K562 (cell line): ENCODE results near the gene ZC3H10. TPM values are rescaled to one million over a fixed set of nuclear protein-coding genes. Genes with fewer than 3 reads are reported as not detected.

Source experiments
- ATF2 ChIP-seq: sonication (generic); formaldehyde crosslinking; IDR thresholded peaks from 2 replicates; pipeline ENCODE4 v1.8.1; 2022; ENCODE audit warnings: missing genetic modification reagents
- BRF2 ChIP-seq: IDR thresholded peaks from 3 replicates; pipeline ENCODE4 v1.6.1; 2011; ENCODE audit warnings: borderline replicate concordance, mild to moderate bottlenecking; ENCODE audit not compliant: insufficient read length, insufficient read depth
- CHD4 ChIP-seq: fragments of 200-600 bp; sonication (generic); IDR thresholded peaks from 3 replicates; pipeline ENCODE4 v1.6.1; 2012; ENCODE audit warnings: low read depth, mild to moderate bottlenecking, mixed read lengths, low read length, inconsistent platforms; ENCODE audit not compliant: insufficient read depth, insufficient replicate concordance, poor library complexity, severe bottlenecking
- HNRNPH1 ChIP-seq: fragments of 200-400 bp; formaldehyde crosslinking; optimal IDR thresholded peaks from 2 replicates; pipeline ENCODE3; 2017; ENCODE audit warnings: low read depth, mild to moderate bottlenecking, low read length, moderate library complexity
- KLF13 ChIP-seq: fragments of 450-650 bp; IDR thresholded peaks from 2 replicates; pipeline ENCODE4 v1.6.1; 2016; ENCODE audit warnings: missing genetic modification characterization, low read depth, mild to moderate bottlenecking, missing compliant biosample characterization, moderate library complexity, borderline replicate concordance
- MAFF ChIP-seq: IDR thresholded peaks from 2 replicates; pipeline ENCODE4 v1.6.1; 2012; ENCODE audit warnings: low read length, improper control_type of control experiment
- MCM2 ChIP-seq: fragments of 450-650 bp; IDR thresholded peaks from 2 replicates; pipeline ENCODE4 v1.6.1; 2017; ENCODE audit warnings: low read depth, mild to moderate bottlenecking
- MNT ChIP-seq, 2 experiments: fragments of 450-650 bp; conservative IDR thresholded peaks; 2 replicates each; pipeline ENCODE4 v1.6.1; 2017; ENCODE audit warnings: mild to moderate bottlenecking in 2 of 2, moderate library complexity in 2 of 2
- NCOA2 ChIP-seq, 2 experiments: fragments of 450-650 bp; IDR thresholded peaks; 2 replicates each; pipeline ENCODE4 v1.6.1; 2018; ENCODE audit warnings: mild to moderate bottlenecking in 2 of 2, moderate library complexity in 1 of 2; ENCODE audit not compliant: partially characterized antibody in 2 of 2
- NFXL1 ChIP-seq: fragments of 450-650 bp; formaldehyde crosslinking; IDR thresholded peaks from 2 replicates; pipeline ENCODE4 v1.4.0; 2021; ENCODE audit warnings: mild to moderate bottlenecking
- NR4A1 ChIP-seq, 2 experiments: fragments of 250-450 bp in 1 of 2; fragments of 450-650 bp in 1 of 2; sonication (Bioruptor Pico) in 1 of 2; IDR thresholded peaks; 2 replicates each; pipeline versions ENCODE4 v1.4.0 to v1.6.1; 2016 to 2020; ENCODE audit warnings: mild to moderate bottlenecking in 2 of 2, missing compliant biosample characterization in 1 of 2, missing genetic modification characterization in 1 of 2, moderate library complexity in 1 of 2
- PATZ1 ChIP-seq: fragments of 250-450 bp; sonication (Bioruptor Pico); IDR thresholded peaks from 2 replicates; pipeline ENCODE4 v1.5.0; 2020; ENCODE audit warnings: mild to moderate bottlenecking, borderline replicate concordance
- RBM25 ChIP-seq: fragments of 200-400 bp; formaldehyde crosslinking; IDR thresholded peaks from 2 replicates; pipeline ENCODE4 v1.6.1; 2018; ENCODE audit warnings: low read length, low read depth, moderate library complexity; ENCODE audit not compliant: severe bottlenecking
- STAT6 ChIP-seq: sonication (generic); formaldehyde crosslinking; IDR thresholded peaks from 2 replicates; pipeline ENCODE4 v1.8.1; 2023; ENCODE audit warnings: mild to moderate bottlenecking, missing genetic modification reagents
- TFAM ChIP-seq: fragments of 250-450 bp; sonication (Bioruptor Pico); conservative IDR thresholded peaks from 2 replicates; pipeline ENCODE4 v1.5.0; 2021; ENCODE audit warnings: mild to moderate bottlenecking, moderate library complexity
- ZKSCAN8 ChIP-seq: fragments of 200-800 bp; sonication (Bioruptor generic); IDR thresholded peaks from 2 replicates; pipeline ENCODE4 v1.6.1; 2016; ENCODE audit warnings: missing genetic modification characterization, missing compliant biosample characterization
- ZNF217 ChIP-seq: sonication (generic); formaldehyde crosslinking; IDR thresholded peaks from 2 replicates; pipeline ENCODE4 v1.8.0; 2022; ENCODE audit warnings: mild to moderate bottlenecking, missing genetic modification reagents
- ZNF436 ChIP-seq: fragments of 250-450, 450-650 bp; sonication (Bioruptor Pico); formaldehyde crosslinking; IDR thresholded peaks from 2 replicates; pipeline ENCODE4 v1.7.0; 2020; ENCODE audit warnings: mild to moderate bottlenecking
- ZNF445 ChIP-seq: fragments of 250-450 bp; sonication (Bioruptor Pico); IDR thresholded peaks from 2 replicates; pipeline ENCODE4 v1.4.0; 2020; ENCODE audit warnings: low read depth, mild to moderate bottlenecking, moderate library complexity
- polyA plus RNA-seq, 8 experiments: library from polyadenylated mRNA; depleted of rRNA in 4 of 8; stranded (reverse) in 5 of 8; unstranded in 3 of 8; fragments of >200 nt; fragmentation: Nextera tagmentation in 2 of 8; fragmentation: Illumina TruSeq in 1 of 8; extraction: Ambion mirVana in 2 of 8; extraction: Trizol in 1 of 8; gene quantifications; 2 replicates each; pipeline versions ENCODE4 v1.2.1 to v1.2.3, GENCODE V29; 2011 to 2014; ENCODE audit warnings: inconsistent platforms in 1 of 8, missing spikeins in 1 of 8
- total RNA-seq, 7 experiments: library from RNA; depleted of rRNA in 6 of 7; stranded (reverse); fragments of >200 nt in 6 of 7; fragmentation: Illumina TruSeq in 2 of 7; extraction: Trizol in 2 of 7; gene quantifications; 2 replicates each; pipeline versions ENCODE4 v1.2.1 to v1.2.3, GENCODE V29; 2011 to 2021; ENCODE audit warnings: low replicate concordance in 1 of 7

Gene ZC3H10
- total and polyA plus RNA-seq, 9 of the 15 experiments (the other 6 are each of a cell fraction or from before 2014, with no cell fraction given), result 0.31 to 4.1 (median 1.6) TPM

- TF ChIP-seq ZKSCAN8 (no peak), NR4A1 (CRISPR knock-in tag; IDR thresholded peaks at IDR 0.05) (no peak), NR4A1 (tag; IDR thresholded peaks at IDR 0.05) (no peak), RBM25 (no peak), ZNF445 (no peak), MAFF (no peak), MCM2 (no peak), ZNF217 (no peak), PATZ1 (CRISPR knock-in tag) (no peak), ATF2 (CRISPR knock-in tag) (no peak), KLF13 (tag) (no peak), CHD4 (no peak), NFXL1 (CRISPR knock-in tag) (no peak), BRF2 (no peak), NCOA2 (IDR thresholded peaks at IDR 0.05; ENCODE audit: partially characterized antibody in 2 of 2) (no peak), MNT (conservative IDR thresholded peaks at IDR 0.05) (peak; percentile 99), HNRNPH1 (no peak), ZNF436 (CRISPR knock-in tag) (no peak), STAT6 (CRISPR knock-in tag) (no peak), TFAM (CRISPR knock-in tag) (no peak)
These were observed 1.3 kb downstream of the ZC3H10 start (continued) for GRCh38 chr12:56119361-56119796.
